RWPE2 (cell line): ENCODE data around the gene RNF150.

Source experiments
- ATAC-seq: fragments of 200-7000 bp; cut with Tn5 transposase; 3 replicates; pipeline ENCODE4 v1.9.1; 2021; ENCODE audit warnings: low read depth
- DNase-seq: peaks from one replicate; pipeline ENCODE4 v3.0.0-alpha.2; 2020; ENCODE audit warnings: low spot score
- H3K27ac ChIP-seq: fragments of 450-650 bp; 2 replicates; pipeline ENCODE4 v1.5.1; 2017; ENCODE audit warnings: mild to moderate bottlenecking; ENCODE audit not compliant: poor library complexity, severe bottlenecking
- H3K27me3 ChIP-seq: fragments of 250-450 bp; sonication (Bioruptor Pico); 2 replicates; pipeline ENCODE4 v1.5.1; 2021; ENCODE audit warnings: mild to moderate bottlenecking, moderate library complexity; ENCODE audit not compliant: insufficient read depth, poor library complexity, severe bottlenecking
- H3K36me3 ChIP-seq: fragments of 250-450 bp; sonication (Bioruptor Pico); 2 replicates; pipeline ENCODE4 v1.5.1; 2020; ENCODE audit warnings: low read depth, mild to moderate bottlenecking, moderate library complexity
- H3K4me1 ChIP-seq: fragments of 250-450 bp; sonication (Bioruptor Pico); 2 replicates; pipeline ENCODE4 v1.5.1; 2021; ENCODE audit warnings: mild to moderate bottlenecking, moderate library complexity; ENCODE audit not compliant: insufficient read depth, poor library complexity, severe bottlenecking
- H3K4me3 ChIP-seq: fragments of 250-450 bp; sonication (Bioruptor Pico); 2 replicates; pipeline ENCODE4 v1.5.1; 2021; ENCODE audit warnings: mild to moderate bottlenecking, moderate library complexity; ENCODE audit not compliant: severe bottlenecking
- H3K9me3 ChIP-seq: fragments of 250-450 bp; sonication (Bioruptor Pico); 2 replicates; pipeline ENCODE4 v1.5.1; 2021; ENCODE audit warnings: mild to moderate bottlenecking, moderate library complexity; ENCODE audit not compliant: severe bottlenecking
- TF ChIP-seq, protein P1 (sequence below): fragments of 450-650 bp; IDR thresholded peaks from one replicate; pipeline ENCODE4 v1.5.1; 2017; ENCODE audit warnings: mild to moderate bottlenecking, moderate library complexity; ENCODE audit not compliant: poor library complexity, severe bottlenecking

The RNF150 gene

DNA sequence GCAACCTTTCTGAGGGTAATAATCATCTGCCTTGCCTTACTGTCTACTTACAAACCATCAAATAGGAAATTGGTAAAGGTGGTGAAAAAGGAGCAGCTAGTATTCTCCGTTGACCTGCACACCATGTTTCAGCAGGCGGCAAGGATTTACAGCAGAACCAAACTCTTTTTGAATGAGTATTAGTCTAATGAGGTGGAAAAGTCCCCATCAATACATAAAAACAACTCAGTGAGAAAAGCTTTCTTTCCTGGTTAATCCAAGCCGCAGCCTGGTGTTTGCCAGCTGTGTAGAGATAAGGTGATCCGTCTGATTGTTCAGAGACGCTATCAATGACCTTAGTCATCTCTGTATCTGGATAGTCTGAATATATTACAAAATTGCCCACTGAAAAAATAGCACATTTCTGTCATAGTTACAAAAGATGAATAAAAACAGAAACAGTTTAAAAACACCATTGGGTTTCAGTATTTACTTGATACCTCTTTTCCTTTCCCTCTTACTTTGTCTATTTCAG is 266.7 kb downstream of the RNF150 start:
- no peaks in the 10 kb centered on the region for H3K36me3 ChIP-seq
- no peak overlapping the region for H3K27ac ChIP-seq
- H3K27me3 ChIP-seq = no peaks in the 10 kb centered on the region
- no peaks in the 10 kb centered on the region for H3K9me3 ChIP-seq
- TF ChIP-seq, protein P1, sequence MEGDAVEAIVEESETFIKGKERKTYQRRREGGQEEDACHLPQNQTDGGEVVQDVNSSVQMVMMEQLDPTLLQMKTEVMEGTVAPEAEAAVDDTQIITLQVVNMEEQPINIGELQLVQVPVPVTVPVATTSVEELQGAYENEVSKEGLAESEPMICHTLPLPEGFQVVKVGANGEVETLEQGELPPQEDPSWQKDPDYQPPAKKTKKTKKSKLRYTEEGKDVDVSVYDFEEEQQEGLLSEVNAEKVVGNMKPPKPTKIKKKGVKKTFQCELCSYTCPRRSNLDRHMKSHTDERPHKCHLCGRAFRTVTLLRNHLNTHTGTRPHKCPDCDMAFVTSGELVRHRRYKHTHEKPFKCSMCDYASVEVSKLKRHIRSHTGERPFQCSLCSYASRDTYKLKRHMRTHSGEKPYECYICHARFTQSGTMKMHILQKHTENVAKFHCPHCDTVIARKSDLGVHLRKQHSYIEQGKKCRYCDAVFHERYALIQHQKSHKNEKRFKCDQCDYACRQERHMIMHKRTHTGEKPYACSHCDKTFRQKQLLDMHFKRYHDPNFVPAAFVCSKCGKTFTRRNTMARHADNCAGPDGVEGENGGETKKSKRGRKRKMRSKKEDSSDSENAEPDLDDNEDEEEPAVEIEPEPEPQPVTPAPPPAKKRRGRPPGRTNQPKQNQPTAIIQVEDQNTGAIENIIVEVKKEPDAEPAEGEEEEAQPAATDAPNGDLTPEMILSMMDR = no peak
- no peak overlapping the region for H3K4me3 ChIP-seq
- no peak for DNase-seq
- no peaks in the 10 kb centered on the region for H3K4me1 ChIP-seq
- ATAC-seq = no peak

DNA sequence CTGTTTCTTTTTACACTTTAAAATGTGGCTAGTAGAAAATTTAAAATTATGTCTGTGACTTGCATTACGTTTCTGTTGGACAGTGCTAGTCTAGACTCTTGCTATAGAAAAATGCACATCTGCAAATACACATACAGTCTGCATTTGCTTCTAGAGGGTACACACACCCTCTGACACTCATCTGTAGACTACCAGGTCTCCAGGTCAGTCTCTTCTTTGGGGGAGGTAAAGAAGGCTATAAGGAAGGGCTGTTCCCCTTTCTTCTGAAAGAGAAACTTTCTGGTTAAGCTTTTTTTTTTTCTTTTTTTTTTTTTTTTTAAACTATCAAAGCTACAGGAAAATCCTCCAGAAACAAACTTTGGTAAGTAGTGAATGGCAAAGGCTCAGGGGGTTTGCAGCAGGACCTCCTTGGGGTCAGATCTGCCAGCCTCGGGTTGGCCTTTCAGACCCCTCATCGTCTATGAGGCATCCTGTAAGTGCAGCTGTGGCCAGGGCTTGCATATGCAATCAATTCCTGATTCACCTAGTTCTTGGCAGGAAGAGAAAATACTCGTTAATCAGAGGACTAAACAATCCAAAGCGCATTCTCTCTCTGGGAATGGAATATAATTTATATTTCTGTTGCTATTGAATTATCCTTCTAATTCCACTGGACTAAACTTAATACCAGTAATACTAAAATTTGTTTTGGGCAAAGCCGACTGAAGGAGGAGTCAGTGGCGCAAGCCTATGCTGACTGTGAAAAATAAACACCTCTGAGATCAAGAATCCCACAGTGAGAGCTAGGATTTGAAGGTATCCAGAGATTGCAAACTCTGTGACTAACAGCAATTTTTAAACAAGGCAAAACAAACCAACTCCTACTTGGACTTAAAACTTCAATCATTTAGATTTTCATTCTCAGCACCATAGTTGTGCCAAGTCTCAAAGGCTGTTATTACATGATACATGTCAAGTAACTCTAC is 267.7 kb downstream of the RNF150 start:
- ATAC-seq (no peak), DNase-seq (no peak)
- H3K27me3 ChIP-seq = no peaks in the 10 kb centered on the region
- H3K4me1 ChIP-seq = no peaks in the 10 kb centered on the region
- no peaks in the 10 kb centered on the region for H3K9me3 ChIP-seq
- no peak overlapping the region for H3K27ac ChIP-seq
- TF ChIP-seq, protein P1 = no peak
- no peaks in the 10 kb centered on the region for H3K36me3 ChIP-seq
- no peak overlapping the region for H3K4me3 ChIP-seq

DNA sequence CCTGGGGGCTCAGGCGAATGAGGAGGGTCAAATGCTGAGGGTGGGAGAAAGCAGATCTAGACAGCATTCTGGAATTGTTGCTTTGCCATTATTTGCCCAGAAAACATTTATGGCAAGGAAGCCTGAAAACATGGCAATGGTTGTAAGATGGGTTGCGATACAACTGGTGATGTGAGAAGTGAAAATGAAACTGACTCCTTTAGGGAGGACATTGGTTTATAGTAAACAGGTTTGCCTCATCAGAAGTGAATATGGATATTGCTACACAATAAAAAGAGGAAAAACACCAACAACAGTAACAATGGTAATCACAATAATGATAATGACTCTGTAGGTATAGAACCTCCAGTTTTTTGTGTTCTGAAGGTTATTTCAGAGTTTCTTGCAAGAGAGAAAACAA is 270.1 kb downstream of the RNF150 start:
- no peak overlapping the region for H3K27ac ChIP-seq
- no peak for DNase-seq
- H3K36me3 ChIP-seq = no peaks in the 10 kb centered on the region
- no peak for ATAC-seq
- H3K4me3 ChIP-seq = no peak overlapping the region
- no peaks in the 10 kb centered on the region for H3K4me1 ChIP-seq
- no peaks in the 10 kb centered on the region for H3K9me3 ChIP-seq
- TF ChIP-seq, protein P1 = no peak
- H3K27me3 ChIP-seq = no peaks in the 10 kb centered on the region

DNA sequence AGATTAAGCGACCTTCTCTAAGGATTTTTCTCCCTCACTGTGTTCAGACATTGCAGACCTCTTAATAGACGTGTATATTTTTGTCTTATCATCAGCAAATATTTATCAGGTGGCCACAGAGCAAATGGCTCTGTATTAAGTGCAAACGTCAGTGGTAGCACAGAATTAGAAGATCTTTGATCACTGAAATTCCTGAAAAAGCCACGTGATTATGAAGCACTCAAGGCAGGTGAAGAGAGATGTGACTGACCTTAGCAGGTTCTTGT is 271.2 kb downstream of the RNF150 start:
- no peak overlapping the region for H3K4me3 ChIP-seq
- no peaks in the 10 kb centered on the region for H3K36me3 ChIP-seq
- no peaks in the 10 kb centered on the region for H3K9me3 ChIP-seq
- H3K4me1 ChIP-seq = peaks cover 6% of the 10 kb centered on the region
- no peaks in the 10 kb centered on the region for H3K27me3 ChIP-seq
- ATAC-seq (no peak), DNase-seq (no peak)
- TF ChIP-seq, protein P1 = no peak
- no peak overlapping the region for H3K27ac ChIP-seq
